Stimulated activated CD4-positive, alpha-beta T cell treated with anti-CD3 and anti-CD28 coated beads, Interleukin-1b, Interleukin-23, amount 100 ng/mL, for 1 hour (primary cell): ENCODE data around the gene MCM3AP.

Experiments
- DNase-seq, 2 donors: peaks; one replicate each; pipeline ENCODE4 v3.0.0-alpha.2; 2020; ENCODE audit warnings: low read depth in 2 of 2

MCM3AP gene

DNA sequence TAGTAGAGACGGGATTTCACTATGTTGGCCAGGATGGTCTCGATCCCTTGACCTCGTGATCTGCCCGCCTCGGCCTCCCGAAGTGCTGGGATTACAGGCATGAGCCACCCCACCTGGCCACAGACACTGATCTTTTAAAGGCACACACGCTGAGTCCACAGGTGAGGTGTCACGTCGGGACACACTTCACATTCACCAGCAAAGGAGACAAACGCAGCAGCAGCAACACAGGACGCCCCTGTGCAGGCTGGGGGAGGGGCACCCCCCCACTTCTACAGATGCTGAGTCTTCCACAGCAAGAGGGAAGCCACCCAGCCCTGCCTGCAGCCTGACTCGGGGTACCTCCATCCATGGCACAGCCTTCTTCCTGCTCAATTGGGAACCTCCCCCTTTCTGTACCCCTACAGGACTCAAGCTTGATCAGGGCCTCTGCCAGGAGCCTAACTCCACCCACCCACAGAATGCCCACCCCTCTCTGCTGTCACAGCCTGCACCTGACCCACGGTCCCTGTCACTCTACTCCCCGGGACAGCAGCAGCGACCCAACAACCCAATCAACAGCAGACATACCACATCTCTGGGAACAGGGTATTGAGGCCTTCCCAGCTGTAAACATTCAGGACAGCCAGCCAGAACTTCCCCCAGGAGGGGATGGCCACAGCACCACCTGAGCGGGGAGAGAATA lies 66.4 kb downstream of the MCM3AP start:
- no peak for DNase-seq

DNA sequence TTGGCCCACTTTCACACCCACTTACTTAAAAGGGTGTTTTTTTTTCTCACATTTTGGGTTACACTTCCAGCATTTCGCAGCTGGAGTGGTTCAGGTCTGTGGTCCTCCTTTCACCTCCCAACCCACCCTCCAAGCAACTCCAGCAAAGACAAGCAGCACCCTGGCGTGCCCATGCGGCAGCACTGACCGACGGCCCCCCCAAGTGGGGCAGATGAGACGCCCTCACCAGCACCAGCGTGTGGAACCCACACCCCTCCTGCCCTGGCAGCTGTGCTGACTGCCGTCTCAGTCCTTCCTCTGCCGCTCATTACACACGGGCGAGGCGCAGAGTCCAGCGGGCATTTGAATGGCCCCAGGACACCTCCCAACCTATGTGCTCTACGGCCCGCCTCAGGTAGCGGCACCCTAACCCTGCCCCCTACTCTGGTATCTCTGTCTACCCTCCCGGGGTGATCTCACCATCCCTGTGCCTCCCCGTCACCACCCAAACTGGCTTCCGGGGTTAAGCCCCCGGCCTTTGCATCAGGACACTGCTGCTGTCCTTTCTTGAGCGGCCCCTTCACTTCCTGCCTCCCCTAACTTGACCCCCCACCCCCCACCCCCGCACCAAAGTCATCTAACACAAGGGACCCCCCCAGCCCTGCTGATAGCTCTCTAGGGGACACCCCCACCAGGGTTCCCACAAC lies 67.8 kb downstream of the MCM3AP start:
- no peak for DNase-seq

GRCh38 chr21:46216132-46216747 lies 69.2 kb downstream of the MCM3AP start:
- DNase-seq, result no peak

DNA sequence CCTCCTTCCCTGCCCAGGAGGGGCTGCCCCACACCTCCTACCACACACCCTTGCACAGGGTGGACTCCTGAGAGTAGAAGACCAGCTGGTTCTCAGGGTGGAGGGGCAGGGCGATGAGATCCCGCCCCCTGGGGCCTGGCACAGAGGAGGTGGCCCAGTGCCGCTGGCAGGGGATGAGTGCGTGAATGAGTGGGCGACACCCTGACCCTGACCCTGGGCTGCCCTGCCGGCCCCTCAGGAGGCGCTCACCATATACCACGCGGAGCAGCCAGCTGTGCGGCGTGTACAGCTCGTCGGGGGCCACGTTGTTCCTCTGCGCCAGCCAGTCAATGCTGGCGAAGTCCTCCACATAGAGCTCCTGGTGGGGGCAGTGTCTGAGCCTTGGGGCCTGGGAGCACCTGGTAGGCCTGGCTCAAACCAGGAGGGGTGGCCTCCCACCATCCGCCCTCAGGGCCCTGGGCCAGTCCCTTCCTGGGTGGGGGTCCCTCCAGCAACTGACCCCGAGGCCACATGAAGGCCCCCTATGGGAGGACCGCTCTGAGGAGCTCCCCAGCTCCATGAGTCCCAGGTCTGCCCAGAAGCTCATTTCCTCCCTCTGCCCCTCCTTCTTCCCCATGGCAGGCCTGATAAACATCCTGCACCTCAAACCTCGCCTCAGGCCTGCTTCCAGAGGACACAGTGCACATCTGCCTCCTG lies 69.8 kb downstream of the MCM3AP start:
- DNase-seq, result no peak

DNA sequence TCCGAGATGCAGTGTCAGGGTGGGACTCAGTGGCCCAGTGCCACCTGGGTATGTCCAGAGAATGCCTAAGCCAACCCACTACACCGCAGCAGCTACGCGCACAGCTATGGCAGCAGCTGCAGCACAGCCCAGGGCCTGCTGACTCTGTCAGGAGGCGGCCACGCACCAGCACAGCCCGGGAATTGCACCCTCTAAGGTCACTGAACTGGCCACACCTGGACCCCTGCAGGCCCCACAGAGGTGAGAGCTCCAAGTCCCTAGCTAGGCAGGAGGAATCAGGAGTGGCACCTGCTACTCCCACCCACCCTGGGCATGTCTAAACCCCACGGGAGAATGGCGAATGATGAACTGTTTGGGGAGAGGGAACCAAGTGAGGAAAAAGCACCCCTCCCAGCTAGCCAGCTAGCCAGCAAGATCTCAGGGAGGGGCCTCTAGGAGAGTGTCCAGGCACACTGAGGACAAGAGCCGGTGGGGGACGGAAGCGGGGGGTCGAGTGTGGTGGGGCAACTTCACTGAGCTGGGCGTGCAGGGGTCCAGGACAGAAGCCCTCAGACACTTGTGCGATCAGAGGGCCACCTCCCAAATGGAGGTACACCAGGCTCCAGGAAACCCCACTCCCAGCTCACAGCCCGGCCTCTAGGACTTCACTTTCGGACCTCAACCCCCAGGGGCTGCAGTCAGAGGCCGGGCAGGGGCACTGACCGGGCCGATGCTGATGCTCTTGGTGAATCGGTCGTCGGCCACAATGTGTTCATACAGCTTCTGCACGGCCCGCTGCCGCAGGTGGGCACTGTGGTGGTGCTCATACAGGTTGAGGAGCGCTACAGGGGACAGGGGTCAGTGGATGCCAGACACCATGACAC lies 70.7 kb downstream of the MCM3AP start:
- no peak for DNase-seq

DNA sequence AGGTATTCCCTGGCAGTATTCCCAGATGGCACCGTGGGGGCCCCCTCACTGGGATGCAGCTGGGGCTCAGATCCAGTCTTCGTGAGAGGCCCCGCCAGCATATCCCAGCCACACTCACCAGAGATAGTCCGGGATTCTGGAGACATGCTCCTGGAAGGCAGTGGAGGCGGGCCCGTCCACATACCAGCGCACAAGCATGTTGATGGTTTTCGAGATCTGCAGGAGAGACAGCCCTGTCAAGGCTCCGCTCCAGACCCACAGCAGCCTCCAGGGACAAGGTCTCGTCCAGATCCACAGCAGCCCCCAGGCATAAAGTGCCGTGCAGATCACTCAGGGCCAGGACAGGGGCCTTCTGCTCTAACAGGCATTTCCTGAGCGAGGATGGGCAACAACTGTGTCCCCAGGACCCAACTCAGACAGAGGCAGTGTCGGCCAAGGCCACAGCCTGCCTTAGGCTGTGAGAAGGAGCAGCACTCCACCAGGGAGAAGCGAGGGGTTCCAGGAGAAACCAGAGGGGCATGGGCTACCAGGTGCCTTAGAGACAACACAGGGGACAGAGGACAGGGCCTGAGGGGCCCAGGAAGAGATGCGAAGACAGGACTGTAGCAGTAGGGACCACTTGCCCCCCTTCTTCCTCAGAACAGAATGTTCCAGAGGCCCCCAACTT lies 71.7 kb downstream of the MCM3AP start:
- DNase-seq, result no peak

DNA sequence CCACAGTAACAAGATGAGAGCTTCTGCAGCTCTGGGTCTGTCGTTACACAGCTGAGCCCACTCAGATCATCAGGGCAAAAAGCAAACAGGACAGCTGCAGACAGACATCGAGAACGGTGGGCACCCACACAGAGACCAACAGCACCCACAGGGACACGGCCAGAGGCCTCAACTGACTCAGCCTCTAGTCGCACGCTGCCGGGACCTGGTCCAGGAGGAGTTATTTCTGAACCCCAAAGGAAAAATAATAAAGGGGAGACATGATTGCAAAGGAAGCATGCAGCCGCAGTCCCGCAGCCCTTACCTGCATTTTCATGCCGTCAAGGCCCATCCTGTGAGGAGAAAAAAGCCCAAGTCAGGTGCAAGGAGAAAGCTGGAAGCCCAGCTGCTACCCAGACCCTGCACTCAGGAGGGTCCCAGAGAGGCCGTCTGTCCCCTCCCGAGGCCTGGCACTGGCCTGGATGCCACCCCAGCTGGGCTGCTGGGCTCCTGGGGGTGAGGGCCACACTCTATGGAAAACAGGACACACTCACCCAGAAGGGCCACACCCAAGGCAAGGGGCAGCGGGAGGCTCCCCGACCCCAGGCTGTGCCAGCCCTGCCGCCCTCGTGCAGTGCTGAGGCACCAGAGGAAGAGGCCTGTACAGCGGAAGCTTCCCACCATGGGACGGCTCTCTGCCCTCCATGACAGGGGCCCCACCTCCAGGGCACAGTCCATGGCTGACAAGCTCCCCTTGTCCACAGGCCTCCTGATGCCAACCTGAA lies 72.5 kb downstream of the MCM3AP start:
- DNase-seq, result no peak

DNA sequence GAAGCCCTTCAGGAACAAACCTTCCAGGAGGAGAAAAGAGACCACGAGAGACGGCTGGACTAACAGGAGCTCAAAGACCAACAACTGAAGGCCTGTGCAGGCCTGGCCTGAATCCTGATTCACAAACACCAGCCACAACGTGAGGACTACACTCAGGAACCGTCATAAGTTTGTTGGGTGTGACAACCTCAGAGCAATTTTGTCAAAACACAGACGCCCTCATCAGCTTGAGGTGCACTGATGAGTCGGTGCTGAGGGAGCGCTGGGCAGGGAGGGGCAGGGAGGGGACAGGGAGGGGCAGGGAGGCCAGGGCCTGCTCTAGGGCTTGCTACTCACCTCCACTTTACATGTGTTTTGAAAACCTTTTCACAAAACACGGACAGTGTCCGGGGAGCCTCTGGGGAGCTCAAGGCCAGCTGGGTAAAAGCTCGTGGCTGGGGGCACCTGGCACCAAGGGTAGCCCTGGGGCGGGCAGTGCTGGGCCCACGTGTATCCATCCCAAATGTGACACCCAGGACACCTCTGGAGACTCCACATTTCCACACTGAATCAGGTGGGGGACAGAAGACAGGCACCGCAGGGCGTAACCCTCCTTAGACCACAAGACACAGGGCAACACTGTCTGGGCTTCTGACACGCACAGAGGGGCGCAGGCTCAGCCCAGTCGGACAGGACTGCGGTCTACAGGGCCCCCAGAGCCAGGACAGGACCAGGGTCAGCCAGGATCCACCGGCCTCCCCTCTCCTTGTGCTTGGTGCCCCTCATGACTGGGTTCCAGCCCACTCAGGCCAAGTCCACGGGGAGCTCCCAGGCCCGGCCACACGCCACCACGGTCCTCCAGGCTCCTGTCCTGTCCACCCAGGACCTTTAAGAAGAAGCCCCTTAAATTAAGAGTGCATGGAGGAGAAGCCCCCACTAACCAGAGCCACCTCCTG lies 73.4 kb downstream of the MCM3AP start:
- DNase-seq, result no peak

- no peak for DNase-seq
These were observed 74.0 kb downstream of the MCM3AP start for GRCh38 chr21:46211376-46211775.

DNA sequence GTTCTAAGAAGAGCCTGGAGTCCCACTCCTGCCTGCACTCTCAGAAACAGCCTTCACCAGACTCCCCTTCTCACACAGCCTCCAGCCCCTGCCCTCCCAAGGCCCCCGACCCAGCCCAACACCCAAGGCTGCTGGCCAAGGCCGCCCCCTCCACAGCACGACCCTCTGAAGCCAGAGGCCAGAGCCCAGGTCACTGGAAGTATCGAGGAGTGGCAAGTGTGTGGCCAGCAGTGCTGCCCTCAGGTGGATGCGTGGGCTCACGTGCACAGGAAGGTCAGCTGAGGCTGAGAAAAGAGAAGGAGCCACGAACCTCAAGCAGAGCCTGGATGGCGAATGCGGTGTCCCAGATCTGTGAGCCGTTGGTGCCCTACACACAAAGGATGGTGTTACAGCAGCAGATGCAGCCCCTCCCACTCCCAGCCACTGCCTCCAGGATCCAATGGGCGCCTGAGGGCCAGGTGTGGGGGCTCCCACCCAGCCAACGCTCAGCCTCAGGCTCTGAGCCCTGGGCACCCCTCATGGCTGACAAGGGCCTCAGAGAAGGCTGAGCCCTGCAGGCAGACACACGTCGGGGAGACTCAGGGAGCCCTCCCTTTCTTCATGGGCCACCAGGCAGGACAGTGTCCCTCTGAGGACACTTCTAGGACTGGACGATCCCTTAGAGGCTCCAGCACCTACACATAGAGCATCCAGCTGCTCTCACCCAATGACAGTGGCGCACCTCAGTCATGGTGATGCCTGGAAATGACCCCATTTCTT lies 74.9 kb downstream of the MCM3AP start:
- no peak for DNase-seq

GRCh38 chr21:46208761-46209721 lies 76.4 kb downstream of the MCM3AP start:
- DNase-seq, result no peak

DNA sequence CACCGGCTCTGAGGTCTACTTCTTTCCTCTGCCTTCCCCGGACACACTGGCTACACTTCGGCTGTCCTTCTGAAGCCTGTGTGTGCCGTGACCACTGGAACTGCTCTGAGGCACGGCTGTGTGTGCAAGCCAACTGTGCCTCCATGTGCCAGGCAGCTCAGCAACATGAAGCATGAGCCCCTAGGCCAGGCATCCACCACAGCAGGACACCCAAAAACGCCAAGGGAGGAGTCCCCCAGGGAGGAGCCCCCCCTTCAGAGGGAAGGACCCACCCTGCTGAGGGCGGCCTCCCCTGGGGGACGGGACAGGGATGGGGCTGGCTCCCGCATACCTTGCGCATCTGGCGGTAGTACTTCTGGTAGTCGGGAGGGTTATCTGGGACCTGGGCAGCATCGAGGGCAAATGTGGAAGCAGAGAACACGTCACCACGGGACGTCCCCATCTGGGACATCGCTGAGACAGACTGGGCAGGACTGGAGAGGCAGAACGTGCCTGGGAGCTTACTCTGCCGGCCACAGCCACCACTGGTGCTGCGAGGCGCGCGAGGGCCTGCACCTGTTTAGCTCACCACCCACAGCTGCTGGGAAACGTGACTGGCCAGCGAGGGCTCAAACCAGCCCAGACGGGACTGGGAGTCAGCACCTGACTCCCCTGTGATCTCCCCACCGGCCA lies 77.4 kb downstream of the MCM3AP start:
- no peak for DNase-seq

DNA sequence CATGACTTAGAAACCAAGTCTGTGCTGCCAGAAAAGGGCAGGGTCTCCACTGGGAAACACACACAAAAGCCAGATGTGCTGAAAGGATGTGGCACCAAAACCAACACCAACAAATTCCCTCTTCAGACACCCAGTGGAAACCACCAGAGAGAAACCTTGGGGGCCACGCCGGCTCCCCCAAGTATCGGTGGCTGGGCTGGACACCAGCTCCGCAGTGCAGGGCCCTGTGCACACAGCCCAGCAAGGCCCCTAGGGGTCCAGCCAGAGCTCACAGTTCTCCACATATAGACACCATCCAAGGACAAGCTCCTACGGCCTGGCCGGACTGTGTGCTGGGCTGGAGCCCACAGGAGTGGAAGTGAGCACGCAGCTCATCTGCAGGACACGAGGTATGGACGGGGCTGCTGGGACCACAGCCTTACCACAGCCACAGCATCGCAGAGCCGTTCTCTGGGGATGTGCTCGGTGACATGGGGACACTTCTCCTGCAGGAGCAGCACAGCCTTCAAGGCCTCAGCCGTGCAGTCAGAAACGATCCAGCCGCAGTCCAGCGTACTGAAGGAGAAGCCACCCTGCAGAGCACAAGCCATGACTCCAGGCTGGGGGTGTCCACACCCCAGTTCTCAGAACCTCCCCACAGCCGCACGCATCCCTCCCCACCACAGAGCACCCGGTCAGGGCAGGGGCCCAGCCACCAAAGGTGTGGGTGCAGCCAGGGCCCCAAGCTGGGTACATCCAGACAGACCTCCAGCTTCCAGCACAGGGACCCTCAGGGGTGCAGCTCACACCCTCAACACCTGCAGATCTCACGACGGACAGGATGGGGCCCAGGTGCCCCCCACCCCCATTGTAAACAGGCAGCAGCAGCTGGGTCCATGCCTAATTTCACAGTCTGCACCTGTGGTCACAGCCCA lies 78.1 kb downstream of the MCM3AP start:
- DNase-seq, result no peak

GRCh38 chr21:46206163-46207005 lies 79.0 kb downstream of the MCM3AP start:
- no peak for DNase-seq

DNA sequence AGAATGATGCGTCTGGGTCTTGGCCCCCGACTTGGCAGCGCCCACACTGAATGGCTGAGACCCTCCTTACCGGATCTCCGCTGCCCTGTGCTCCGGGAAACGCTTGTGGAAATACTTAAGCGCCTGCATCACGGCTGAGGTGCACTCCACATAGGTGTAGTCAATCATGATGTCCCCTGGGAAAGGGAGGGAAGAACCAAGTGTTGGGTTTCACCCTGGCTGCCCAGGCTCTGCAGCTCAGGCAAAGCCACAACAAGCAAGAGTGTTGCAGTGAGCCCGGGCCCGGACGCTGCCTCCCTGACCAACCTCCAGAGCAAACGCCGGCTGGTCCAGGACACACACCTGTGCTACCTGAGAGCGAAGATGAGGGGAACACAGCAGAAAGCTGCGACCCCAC lies 79.6 kb downstream of the MCM3AP start:
- DNase-seq, result no peak
